Tibial nerve (tissue), 4 donors: Measurements from ENCODE around the gene OGFR. TPM values are rescaled to one million over a fixed set of nuclear protein-coding genes. Genes with fewer than 3 reads are reported as not detected.

Source experiments
- DNase-seq, 2 donors: peaks; one replicate each; pipeline ENCODE4 v3.0.0-alpha.2; 2019; ENCODE audit warnings: low spot score in 2 of 2
- H3K27ac ChIP-seq, 4 donors: fragments of 200-600 bp; sonication (generic) in 3 of 4; one replicate each; pipeline ENCODE4 v1.5.1; 2017 to 2019; ENCODE audit warnings: mild to moderate bottlenecking in 1 of 4
- H3K27me3 ChIP-seq, 2 donors: fragments of 200-600 bp; sonication (generic) in 1 of 2; one replicate each; pipeline versions ENCODE4 v1.5.1 to v1.6.0; 2017 to 2019
- H3K36me3 ChIP-seq, 3 donors: fragments of 200-600 bp; sonication (generic); one replicate each; pipeline ENCODE4 v1.5.1; 2018 to 2019
- H3K4me1 ChIP-seq, 4 donors: fragments of 200-600 bp; sonication (generic) in 3 of 4; one replicate each; pipeline ENCODE4 v1.5.1; 2017 to 2019
- H3K4me3 ChIP-seq, 4 donors: fragments of 200-600 bp; sonication (generic) in 3 of 4; one replicate each; pipeline ENCODE4 v1.5.1; 2017 to 2019; ENCODE audit warnings: mild to moderate bottlenecking in 1 of 4, moderate library complexity in 1 of 4
- H3K9me3 ChIP-seq, 4 donors: fragments of 200-600 bp; sonication (generic) in 3 of 4; one replicate each; pipeline ENCODE4 v1.5.1; 2017 to 2019
- EP300 ChIP-seq, 2 donors: sonication (generic); formaldehyde crosslinking; IDR thresholded peaks; one replicate each; pipeline ENCODE4 v1.6.1; 2017; ENCODE audit warnings: antibody characterized with exemption in 2 of 2, mild to moderate bottlenecking in 1 of 2
- POLR2A ChIP-seq, 2 donors: fragments of 450-650 bp; IDR thresholded peaks; one replicate each; pipeline ENCODE4 v1.6.1; 2017; ENCODE audit warnings: antibody characterized with exemption in 2 of 2, mild to moderate bottlenecking in 2 of 2, moderate library complexity in 2 of 2
- WGBS, 2 donors: methylation state at CpG; one replicate each; pipeline ENCODE4 v1.1.5; 2018; 5-methylcytosine and 5-hydroxymethylcytosine counted together
- total RNA-seq, 4 donors: library from RNA; depleted of rRNA; stranded (reverse); fragments of >200 nt; gene quantifications; one replicate each; pipeline ENCODE4 v1.1.0, GENCODE V29; 2016
- TF ChIP-seq, protein P1 (sequence below), 5 experiments: fragments of 200-600 bp in 3 of 5; fragments of 450-650 bp in 2 of 5; sonication (generic) in 3 of 5; IDR thresholded peaks; one replicate each; pipeline ENCODE4 v1.5.1; 2016 to 2019; ENCODE audit warnings: antibody characterized with exemption in 5 of 5, mild to moderate bottlenecking in 3 of 5, moderate library complexity in 2 of 5

OGFR gene
- total RNA-seq, 4 donors from 2014 or later = 67.1 to 108 (median 80.8) TPM

DNA sequence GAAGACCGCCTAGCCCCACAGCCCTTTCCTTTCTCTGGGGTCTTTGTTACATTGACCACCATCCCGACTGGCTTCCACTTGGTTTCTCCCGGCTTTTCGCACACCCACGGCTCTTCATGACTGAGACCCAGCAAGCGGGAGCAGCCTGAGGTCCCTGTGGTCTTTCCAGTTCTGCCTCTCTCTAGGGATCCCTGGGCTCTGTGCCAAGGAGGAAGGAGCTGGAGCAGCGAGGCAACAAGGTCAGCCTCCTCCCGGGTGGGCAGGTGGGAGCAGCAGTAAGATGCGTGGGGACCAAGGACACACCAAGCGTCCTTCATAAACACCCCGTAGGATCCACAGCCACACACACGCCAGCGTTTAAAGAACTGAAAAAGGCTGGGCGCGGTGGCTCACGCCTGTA is 37.9 kb upstream of the OGFR start:
- Histone ChIP-seq H3K4me3 (no peak overlapping the region), H3K4me1 (peaks cover 0 to 11% (median 0%) of the 10 kb centered on the region in 4 donors), H3K27me3 (peaks cover 0 to 76% of the 10 kb centered on the region in 2 donors), H3K9me3 (no peaks in the 10 kb centered on the region), H3K27ac (no peak overlapping the region), H3K36me3 (no peaks in the 10 kb centered on the region)
- WGBS, 2 donors = 52 to 61% methylated on average over 16 of the region's 16 CpGs
- no peak for DNase-seq
- TF ChIP-seq EP300 (IDR thresholded peaks at IDR 0.05) (no peak), POLR2A (IDR thresholded peaks at IDR 0.05) (no peak)
- TF ChIP-seq, protein P1, sequence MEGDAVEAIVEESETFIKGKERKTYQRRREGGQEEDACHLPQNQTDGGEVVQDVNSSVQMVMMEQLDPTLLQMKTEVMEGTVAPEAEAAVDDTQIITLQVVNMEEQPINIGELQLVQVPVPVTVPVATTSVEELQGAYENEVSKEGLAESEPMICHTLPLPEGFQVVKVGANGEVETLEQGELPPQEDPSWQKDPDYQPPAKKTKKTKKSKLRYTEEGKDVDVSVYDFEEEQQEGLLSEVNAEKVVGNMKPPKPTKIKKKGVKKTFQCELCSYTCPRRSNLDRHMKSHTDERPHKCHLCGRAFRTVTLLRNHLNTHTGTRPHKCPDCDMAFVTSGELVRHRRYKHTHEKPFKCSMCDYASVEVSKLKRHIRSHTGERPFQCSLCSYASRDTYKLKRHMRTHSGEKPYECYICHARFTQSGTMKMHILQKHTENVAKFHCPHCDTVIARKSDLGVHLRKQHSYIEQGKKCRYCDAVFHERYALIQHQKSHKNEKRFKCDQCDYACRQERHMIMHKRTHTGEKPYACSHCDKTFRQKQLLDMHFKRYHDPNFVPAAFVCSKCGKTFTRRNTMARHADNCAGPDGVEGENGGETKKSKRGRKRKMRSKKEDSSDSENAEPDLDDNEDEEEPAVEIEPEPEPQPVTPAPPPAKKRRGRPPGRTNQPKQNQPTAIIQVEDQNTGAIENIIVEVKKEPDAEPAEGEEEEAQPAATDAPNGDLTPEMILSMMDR (IDR thresholded peaks at IDR 0.05) = no peak

DNA sequence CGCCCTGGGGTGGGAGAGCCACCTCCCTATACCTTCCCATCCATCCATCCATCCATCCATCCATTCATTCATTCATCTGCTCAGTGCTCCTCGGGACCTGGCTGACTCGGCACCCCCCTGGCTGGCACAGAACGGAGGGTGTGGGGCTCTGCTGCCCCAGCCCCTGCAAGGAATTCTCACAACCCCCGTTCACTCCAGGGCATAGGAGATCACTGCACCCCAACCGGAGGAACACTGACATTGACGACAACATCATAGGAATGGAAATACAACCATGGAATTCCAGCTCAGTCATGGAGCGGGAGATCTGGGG is 36.4 kb upstream of the OGFR start:
- no peaks in the 10 kb centered on the region for H3K36me3 ChIP-seq
- H3K4me3 ChIP-seq = no peak overlapping the region
- no peak overlapping the region for H3K27ac ChIP-seq
- H3K27me3 ChIP-seq = peaks cover 0 to 78% of the 10 kb centered on the region in 2 donors
- 60 to 81% methylated on average over 7 of the region's 8 CpGs for WGBS, 2 donors
- no peak for DNase-seq
- H3K9me3 ChIP-seq = no peaks in the 10 kb centered on the region
- peaks cover 0 to 11% (median 0%) of the 10 kb centered on the region in 4 donors for H3K4me1 ChIP-seq
- TF ChIP-seq POLR2A (IDR thresholded peaks at IDR 0.05) = no peak
- TF ChIP-seq, protein P1 (IDR thresholded peaks at IDR 0.05) = no peak
- TF ChIP-seq EP300 (IDR thresholded peaks at IDR 0.05) = no peak

DNA sequence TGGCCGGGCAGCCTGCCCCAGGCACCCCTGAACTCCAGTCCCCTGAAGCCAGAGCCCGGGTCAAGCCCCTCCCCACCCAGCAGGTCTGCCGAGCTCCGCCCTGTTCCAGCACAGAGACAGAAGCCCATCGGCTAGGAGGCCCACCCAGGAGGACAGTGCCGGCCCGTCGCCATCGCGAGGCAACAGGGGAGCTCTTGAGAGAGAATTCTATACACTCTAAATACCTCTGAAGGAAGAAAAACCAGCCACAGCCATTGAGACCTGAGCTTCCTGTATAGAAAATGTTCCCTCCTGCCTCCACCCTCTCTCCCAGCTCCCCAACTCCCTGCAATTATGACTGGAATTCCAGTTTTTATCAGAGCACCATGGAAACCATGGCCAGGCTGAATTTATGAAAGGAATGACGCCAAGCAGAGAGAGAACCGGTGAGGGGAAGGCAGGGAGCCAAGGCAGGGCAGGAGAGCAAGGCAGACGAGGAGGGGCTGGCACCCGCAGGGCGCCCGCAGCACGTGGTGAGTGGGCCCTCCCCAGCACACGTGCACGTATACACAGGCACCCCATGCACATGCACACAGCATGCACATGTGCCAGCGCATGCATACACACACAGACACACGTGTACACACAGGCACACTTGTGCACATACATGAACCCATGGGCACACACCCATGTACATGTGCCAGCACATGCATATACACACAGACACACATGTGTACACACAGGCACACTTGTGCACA is 35.9 kb upstream of the OGFR start:
- no peak for TF ChIP-seq POLR2A (IDR thresholded peaks at IDR 0.05)
- no peak for TF ChIP-seq EP300 (IDR thresholded peaks at IDR 0.05)
- TF ChIP-seq, protein P1 (IDR thresholded peaks at IDR 0.05) = no peak
- 25 to 30% methylated on average over 14 to 18 of the region's 21 CpGs for WGBS, 2 donors
- H3K4me1 ChIP-seq = peaks cover 0 to 11% (median 0%) of the 10 kb centered on the region in 4 donors
- peaks cover 0 to 73% of the 10 kb centered on the region in 2 donors for H3K27me3 ChIP-seq
- no peak for DNase-seq
- H3K9me3 ChIP-seq = no peaks in the 10 kb centered on the region
- no peak overlapping the region for H3K4me3 ChIP-seq
- H3K36me3 ChIP-seq = no peaks in the 10 kb centered on the region
- H3K27ac ChIP-seq = no peak overlapping the region

DNA sequence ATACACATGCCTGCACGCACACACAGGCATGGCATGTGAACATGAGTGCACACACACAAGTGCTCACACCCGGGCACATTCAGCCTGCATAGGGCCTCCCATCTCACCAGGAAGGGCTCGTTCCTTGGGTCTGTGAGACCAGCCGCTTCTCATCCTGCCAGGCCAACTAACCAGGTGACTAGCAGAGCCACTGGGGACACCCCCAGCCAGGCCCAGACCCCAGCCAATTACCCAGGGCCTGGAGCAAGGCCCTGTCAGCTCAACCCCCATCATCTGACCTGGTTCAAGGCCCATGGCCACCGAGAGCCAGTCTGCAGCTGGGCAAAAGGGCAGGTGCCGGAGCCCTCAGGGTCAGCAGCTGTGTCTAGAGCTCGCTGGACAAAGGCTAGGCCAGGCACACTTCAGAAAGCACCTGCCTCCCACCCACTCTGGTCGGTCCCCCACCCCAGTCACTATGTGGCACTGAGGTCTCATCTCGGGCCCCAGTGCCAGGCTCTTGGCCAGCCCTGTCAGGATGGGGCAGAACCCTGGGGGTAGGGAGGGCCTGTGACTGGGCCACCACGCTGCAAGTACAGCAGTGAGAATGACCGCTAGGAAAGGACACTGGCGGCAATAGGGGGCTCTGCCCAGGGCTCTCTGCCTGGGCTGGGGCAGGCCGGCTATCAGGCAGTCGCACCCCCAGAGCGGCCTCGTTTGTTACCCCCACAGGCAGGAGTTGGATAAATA is 35.1 kb upstream of the OGFR start:
- Histone ChIP-seq H3K4me3 (no peak overlapping the region), H3K27me3 (peaks cover 0 to 65% of the 10 kb centered on the region in 2 donors), H3K9me3 (no peaks in the 10 kb centered on the region), H3K27ac (no peak overlapping the region), H3K4me1 (peaks cover 0 to 11% (median 0%) of the 10 kb centered on the region in 4 donors), H3K36me3 (no peaks in the 10 kb centered on the region)
- TF ChIP-seq POLR2A (IDR thresholded peaks at IDR 0.05) (no peak), EP300 (IDR thresholded peaks at IDR 0.05) (no peak)
- TF ChIP-seq, protein P1 (IDR thresholded peaks at IDR 0.05) = no peak
- 86 to 93% methylated on average over 12 to 14 of the region's 16 CpGs for WGBS, 2 donors
- DNase-seq = no peak
